NCI-H1694 (cell line): ENCODE results near the gene AQP4.

Experiments
- DNase-seq: peaks from one replicate; lab custom pipeline; 2025; lab: John Stamatoyannopoulos, UW

AQP4 gene

DNA sequence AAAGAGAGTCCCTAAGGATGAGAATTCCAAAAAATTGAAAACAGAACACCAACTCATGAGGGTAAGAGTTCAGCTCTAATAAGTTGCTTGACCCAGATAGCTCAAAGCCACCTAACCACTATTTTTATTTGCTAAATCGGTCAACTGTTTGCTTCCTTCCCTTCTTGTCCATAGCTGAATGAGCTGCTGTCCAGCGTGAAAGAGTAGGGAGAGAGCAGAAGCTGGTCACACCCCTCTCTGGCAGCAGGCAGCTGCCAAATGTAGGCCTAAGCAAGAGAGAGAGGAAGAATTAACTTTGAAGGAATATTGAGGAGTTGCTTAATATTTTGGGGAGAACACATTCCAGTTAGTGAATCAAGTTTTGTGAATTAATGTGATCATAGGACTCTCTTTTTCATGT is 25.9 kb downstream of the AQP4 start:
- no peak for DNase-seq

DNA sequence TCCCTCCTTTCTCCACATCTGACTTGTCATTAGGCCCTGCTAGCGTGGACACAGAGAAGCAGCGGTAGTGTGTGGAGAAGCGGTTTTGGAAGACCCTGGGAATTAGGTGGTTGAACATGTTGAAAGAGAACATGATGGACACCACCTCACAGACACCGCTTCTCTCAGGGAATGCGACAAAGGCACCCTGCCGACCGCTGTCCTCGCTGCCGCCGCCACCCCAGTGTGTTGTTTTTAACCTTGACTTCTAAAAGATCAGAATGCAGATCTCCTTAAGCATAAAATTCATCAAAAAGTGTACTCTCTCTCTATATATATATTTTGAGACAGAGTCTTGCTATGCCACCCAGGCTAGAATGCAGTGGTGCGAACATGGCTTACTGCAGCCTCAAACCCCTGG is 33.2 kb downstream of the AQP4 start:
- no peak for DNase-seq

DNA sequence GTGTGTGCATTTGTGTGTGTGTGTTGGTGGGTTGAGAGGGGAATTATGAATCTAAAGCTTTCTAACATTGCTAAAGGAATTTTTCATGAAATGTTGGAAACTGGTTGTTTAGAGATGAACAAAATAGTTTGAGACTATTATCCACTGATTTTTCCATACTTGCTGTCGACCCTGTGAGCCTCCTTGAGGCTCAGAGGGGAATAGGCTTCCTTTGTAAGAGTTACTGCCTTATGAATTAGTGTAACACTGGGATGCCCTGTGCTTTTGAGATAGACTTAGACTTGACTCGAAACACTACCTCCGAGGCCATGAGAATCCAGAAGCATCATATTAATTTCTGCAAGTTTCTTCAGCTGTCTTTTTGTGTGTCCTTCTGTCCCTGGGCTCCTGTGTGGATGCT is 37.9 kb downstream of the AQP4 start:
- DNase-seq, result no peak

DNA sequence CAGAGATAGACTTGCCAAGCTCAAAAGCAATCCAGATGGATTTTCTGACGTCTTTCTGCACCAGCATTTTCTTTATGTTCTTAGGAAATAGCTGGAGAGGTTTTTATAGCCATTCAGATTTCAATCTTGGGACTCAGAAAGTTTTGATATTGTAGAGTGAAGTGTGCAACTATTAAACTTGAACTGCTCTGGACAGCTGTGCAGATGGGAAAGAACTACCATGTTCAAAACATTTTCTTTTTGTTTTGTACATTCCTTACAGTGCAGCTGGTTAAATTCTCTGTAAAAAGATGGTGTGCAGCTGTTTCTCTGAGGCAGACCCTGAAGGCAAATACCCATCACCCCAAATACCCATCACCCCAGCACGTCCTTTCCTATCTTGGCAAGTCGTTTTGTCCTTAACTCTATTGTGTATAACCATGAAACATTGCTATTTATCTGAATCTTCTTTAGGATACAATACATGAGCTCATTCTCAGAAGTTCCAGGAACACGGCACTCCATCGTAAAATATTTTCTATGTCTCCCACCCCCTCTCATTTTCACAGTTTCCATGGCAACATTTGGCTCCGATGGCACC is 38.8 kb downstream of the AQP4 start:
- DNase-seq, result no peak

DNA sequence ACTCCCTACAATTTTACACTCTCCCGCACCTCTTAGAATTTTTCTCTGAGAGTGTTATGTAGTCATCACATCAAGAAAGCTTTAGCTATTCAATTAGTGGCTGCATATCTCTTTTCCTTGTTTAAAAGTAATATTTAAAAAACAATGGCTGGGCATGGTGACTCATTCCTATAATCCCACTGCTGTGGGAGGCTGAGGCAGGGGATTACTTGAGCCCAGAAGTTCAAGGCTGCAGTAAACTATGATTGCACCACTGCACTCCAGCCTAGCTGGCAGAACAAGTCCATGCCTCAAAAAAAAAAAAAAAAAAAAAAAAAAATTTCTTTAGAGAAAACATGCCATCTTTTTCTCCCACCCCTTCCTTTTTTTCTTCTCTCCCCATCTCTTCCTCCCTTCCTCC is 44.3 kb downstream of the AQP4 start:
- DNase-seq, result no peak

DNA sequence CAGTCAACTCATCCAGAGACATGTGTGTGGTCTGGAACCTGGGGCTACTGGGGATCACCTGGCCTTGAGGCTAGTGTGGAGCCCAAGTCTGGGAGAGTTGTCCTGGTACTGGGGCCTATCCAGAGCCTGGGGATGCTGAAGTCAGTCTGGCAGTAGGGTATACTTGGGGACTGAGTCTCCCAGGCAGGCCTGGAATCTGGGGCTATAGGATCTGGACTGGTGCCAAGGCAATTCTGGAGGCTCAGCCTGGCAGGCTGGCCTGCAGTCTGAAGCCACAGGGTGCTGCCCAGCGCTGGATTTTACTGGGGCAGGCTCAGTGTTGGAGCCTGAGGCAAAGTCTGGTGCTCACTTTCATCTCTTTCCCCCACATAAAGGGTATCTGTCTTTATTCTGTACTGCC is 46.5 kb downstream of the AQP4 start:
- no peak for DNase-seq

DNA sequence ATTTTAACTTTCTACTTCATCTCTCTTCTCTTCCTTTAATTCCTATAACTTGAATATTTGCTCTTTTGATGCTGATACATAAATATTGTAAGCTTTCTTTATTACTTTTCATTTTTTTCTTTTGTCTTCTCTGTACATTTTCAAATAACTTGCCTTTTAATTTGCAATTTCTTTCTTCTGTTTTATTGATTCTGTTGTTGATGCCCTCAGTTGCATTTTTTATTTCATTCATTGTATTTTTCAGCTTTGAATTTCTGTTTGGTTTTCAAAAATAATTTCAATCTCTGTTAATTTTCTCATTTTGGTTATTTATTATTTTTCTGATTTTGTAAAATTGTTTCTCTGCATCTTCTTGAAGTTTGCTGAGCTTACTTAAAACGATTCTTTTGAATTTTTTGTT is 47.0 kb downstream of the AQP4 start:
- no peak for DNase-seq

DNA sequence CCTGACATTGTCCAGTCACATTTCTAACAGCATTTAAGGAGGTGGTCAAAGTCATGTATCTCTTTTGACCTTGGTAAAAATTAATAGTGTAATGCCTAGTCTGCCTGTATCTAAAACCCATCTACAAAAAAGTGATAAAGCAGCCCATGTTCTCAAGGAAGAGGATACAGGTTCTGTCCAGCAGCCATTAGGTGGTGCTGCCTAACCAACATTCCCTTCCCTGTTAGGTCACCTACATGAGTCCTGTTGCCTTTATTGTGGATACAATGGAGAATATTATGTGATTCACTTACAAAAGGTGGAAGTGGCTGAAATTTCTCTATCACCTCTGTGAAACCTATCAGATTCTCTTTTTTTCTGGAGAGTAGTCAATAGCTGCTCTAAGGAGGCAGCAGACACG is 52.5 kb downstream of the AQP4 start:
- peak; percentile 11 for DNase-seq

DNA sequence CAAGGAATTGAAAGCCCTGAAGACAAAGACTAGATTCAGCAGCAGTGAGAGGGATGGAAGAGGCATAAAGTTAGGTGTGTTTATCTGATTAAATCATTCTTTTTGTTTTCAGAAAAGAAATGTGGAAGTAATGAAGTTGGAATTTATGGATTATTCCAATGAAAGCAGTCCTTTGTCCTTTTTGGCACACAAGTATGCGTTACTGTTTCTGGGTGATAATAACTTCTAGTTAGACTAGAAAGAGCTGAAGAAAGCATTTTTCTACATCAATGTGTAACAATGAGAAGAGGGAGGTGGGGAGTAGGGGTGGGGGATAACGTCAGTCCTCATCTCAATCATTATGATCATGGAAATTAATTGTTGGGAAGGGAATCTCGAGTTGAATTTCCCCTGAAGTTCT is 53.0 kb downstream of the AQP4 start:
- DNase-seq, result no peak

DNA sequence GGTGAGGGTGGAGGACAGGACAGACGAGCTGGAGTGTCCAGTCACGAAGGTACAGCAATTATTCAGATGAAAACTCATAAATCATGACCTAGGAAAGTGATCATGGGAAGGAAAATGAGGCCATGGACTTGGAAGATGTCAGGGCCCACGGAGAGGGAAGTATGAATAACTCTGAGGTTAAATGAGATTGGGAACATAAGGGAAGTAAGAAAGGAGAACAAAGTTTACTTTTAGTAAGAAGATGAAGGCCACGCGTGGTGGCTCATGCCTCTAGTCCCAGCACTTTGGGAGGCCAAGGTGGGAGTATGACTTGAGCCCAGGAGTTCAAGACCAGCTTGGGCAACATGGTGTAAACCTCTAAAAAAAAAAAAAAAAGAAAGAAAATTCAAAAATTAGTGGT is 56.2 kb downstream of the AQP4 start:
- DNase-seq, result no peak

DNA sequence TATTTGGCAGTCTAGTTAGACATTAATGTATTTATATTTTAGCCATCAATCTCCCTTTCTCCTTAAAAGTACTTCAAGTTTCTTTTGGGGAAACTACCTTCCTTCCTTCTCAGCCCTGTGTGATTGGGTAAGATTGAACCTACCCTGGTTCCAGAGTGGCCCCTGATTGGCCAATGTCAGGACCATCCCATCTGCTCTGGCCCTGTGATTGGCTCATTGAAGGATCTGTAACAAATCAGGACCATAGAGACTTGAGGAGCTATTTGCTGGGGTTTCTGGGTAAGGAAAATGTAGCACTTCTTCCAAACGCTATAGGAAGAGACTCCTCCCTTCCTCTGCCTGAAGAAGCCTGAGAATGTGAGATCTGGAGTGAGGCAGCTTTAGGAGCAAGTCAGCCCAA is 59.3 kb downstream of the AQP4 start:
- DNase-seq, result no peak

DNA sequence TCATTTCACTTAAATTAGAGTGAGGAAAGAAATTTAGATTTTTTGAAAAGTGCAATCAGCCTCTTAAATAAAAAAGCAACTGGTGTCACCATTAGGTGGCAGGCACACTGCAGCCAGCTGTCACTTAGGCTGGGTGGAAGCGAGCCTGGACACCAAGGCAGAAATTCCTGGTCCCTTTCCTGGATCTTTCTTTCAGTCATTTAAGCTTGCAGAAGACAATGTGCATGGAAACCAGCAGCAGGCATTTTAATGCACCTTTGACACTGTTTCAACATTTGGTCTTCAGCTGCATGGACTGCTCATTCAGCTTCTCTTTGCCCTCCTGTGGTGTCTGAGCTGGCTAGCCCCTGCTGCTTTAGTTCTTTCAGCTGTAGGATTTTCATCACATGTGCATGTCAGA is 61.0 kb downstream of the AQP4 start:
- DNase-seq, result no peak

DNA sequence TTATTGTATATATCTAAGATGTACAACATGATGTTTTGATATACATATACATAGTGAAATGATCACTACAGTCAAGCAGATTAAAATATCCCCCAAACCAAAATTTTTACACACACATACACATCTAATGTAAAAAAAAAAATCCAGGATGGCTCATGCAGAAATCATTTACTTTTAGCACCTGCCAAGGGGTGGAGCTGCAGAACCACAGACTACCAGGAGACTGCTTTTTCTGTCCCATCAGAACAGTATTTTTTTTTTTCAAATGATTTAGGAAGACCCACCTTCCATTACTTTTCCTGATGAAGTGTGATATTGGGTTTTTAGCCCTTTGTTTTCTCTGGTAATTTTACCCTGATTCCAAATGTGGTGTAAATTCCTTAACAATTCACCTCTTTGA is 61.9 kb downstream of the AQP4 start:
- DNase-seq, result no peak

DNA sequence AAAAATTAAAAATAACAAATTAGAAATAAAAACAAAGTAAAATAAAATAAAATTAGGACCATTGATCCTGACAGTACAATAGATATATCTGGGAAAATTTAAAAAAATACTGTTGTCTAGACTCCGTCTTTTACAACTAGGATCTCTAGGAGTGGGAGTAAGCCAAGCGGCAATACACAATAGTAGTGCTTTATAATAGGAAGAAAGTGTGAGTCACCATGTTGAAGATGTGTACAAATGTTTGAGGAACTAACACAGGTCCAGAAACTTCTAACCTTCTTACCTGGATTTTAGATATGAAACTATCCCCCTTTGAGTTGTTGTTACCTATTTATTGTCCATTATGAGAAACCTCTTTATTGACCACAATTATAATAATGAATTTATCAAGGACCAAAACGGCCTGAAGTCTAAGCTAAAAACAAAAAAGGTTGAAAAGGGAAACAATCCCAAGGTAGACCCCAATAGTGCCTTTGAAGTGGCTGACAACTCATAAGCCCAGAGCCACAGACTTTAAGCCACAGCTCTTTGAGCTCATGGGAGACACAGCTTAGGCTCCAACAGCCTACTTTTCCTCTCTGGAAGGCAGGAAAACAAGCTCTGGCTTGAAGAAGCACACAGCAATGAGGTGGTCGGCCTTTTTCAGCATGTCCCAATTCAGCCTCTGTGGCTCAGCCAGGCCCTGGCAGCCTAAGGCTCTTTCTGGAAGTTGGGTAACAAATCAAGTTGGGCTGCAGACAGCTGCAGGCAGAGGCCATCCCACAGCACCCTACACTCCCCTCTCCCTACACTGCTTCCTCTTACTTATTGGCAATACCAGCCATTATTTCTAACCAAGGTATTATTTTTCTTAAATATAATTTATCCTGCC is 62.9 kb downstream of the AQP4 start:
- no peak for DNase-seq
